Upper lobe of left lung (tissue), 4 donors: ENCODE results near the gene C19orf47.

Experiments
- POLR2A ChIP-seq, 4 donors: fragments of 450-650 bp; IDR thresholded peaks; one replicate each; pipeline ENCODE4 v1.5.1; 2016 to 2017; ENCODE audit warnings: antibody characterized with exemption in 4 of 4, mild to moderate bottlenecking in 2 of 4
- POLR2AphosphoS5 ChIP-seq, 2 donors: sonication (generic); formaldehyde crosslinking; IDR thresholded peaks; one replicate each; pipeline ENCODE4 v1.5.1; 2017; ENCODE audit warnings: antibody characterized with exemption in 2 of 2

- TF ChIP-seq POLR2A (IDR thresholded peaks at IDR 0.05) (no peak), POLR2AphosphoS5 (IDR thresholded peaks at IDR 0.05) (no peak)
Measured at GRCh38 chr19:40272261-40272660, 75.9 kb downstream of the C19orf47 start.
